CD14-positive monocyte (primary cell): ENCODE data around the gene CFAP299. TPM values are rescaled to one million over a fixed set of nuclear protein-coding genes. Genes with fewer than 3 reads are reported as not detected.

Source experiments
- DNase-seq, 3 donors: peaks; one replicate each; pipeline ENCODE4 v3.0.0-alpha.2; 2011 to 2022
- H2AFZ ChIP-seq: 2 replicates; pipeline ENCODE4 v1.6.0; 2012; ENCODE audit warnings: mild to moderate bottlenecking, low read depth, low read length, inconsistent platforms; ENCODE audit not compliant: insufficient read depth, poor library complexity, severe bottlenecking
- H3K27ac ChIP-seq, 2 donors: 1 replicate in 1 of 2; 2 replicates in 1 of 2; pipeline ENCODE4 v1.5.1; 2012 to 2013; ENCODE audit warnings: low read length in 2 of 2, control low read depth in 1 of 2, inconsistent platforms in 1 of 2, low read depth in 1 of 2, mild to moderate bottlenecking in 1 of 2
- H3K27me3 ChIP-seq, 2 donors: one replicate each; pipeline versions ENCODE4 v1.6.0 to v1.6.1; 2011 to 2013; ENCODE audit warnings: low read length in 2 of 2; ENCODE audit not compliant: control insufficient read depth in 2 of 2, insufficient read depth in 2 of 2
- H3K36me3 ChIP-seq, 2 donors: replicated peaks in 1 of 2; 1 replicate in 1 of 2; 2 replicates in 1 of 2; pipeline versions ENCODE4 v1.5.1 to v1.6.1; 2012 to 2013; ENCODE audit warnings: low read length in 2 of 2, control low read depth in 1 of 2, inconsistent platforms in 1 of 2, mild to moderate bottlenecking in 1 of 2; ENCODE audit not compliant: insufficient read depth in 2 of 2, control insufficient read depth in 1 of 2
- H3K4me1 ChIP-seq, 2 donors: 1 replicate in 1 of 2; 2 replicates in 1 of 2; pipeline versions ENCODE4 v1.5.1 to v1.6.1; 2012 to 2013; ENCODE audit warnings: low read length in 2 of 2, control low read depth in 1 of 2, inconsistent platforms in 1 of 2, mild to moderate bottlenecking in 1 of 2, moderate library complexity in 1 of 2; ENCODE audit not compliant: insufficient read depth in 2 of 2, control insufficient read depth in 1 of 2
- H3K4me2 ChIP-seq: replicated peaks from 2 replicates; pipeline ENCODE3; 2012; ENCODE audit warnings: low read length, moderate library complexity, mild to moderate bottlenecking; ENCODE audit not compliant: poor library complexity, severe bottlenecking; ENCODE audit errors: extremely low read depth
- H3K4me3 ChIP-seq, 3 experiments: fragments of 200-600 bp in 1 of 3; sonication (generic) in 1 of 3; replicated peaks in 1 of 3; 1 replicate in 2 of 3; 2 replicates in 1 of 3; pipeline ENCODE4 v1.5.1; 2011 to 2013; ENCODE audit warnings: low read length in 3 of 3, mild to moderate bottlenecking in 3 of 3, control low read depth in 2 of 3, low read depth in 2 of 3, inconsistent platforms in 1 of 3, moderate library complexity in 1 of 3
- H3K79me2 ChIP-seq: 2 replicates; pipeline ENCODE4 v1.6.0; 2012; ENCODE audit warnings: mild to moderate bottlenecking, control low read depth, inconsistent platforms, low read length, moderate library complexity; ENCODE audit not compliant: insufficient read depth
- H3K9ac ChIP-seq: 2 replicates; pipeline ENCODE4 v1.6.0; 2017; ENCODE audit warnings: low read length, mild to moderate bottlenecking; ENCODE audit not compliant: insufficient read depth, poor library complexity, severe bottlenecking
- H3K9me3 ChIP-seq, 2 donors: replicated peaks in 1 of 2; 1 replicate in 1 of 2; 2 replicates in 1 of 2; pipeline versions ENCODE4 v1.5.1 to v1.6.1; 2012 to 2013; ENCODE audit warnings: low read length in 2 of 2, control low read depth in 1 of 2; ENCODE audit not compliant: control insufficient read depth in 1 of 2, insufficient read depth in 1 of 2
- H4K20me1 ChIP-seq: 2 replicates; pipeline ENCODE4 v1.6.0; 2012; ENCODE audit warnings: mild to moderate bottlenecking, low read length, control low read depth, moderate library complexity; ENCODE audit not compliant: insufficient read depth
- H3K27ac Mint-ChIP-seq, 7 donors: one replicate each; pipeline ENCODE4 v1.8.0; 2020; ENCODE audit warnings: mild to moderate bottlenecking in 7 of 7, mixed read lengths in 7 of 7, moderate library complexity in 6 of 7, inconsistent platforms in 2 of 7
- H3K27me3 Mint-ChIP-seq, 3 donors: one replicate each; pipeline ENCODE4 v1.8.0; 2021 to 2022; ENCODE audit warnings: low read depth in 3 of 3, mild to moderate bottlenecking in 3 of 3, mixed read lengths in 3 of 3, moderate library complexity in 3 of 3, inconsistent platforms in 1 of 3
- H3K36me3 Mint-ChIP-seq, 2 donors: one replicate each; pipeline ENCODE4 v1.8.0; 2020; ENCODE audit warnings: mixed read lengths in 2 of 2, inconsistent platforms in 1 of 2, mild to moderate bottlenecking in 1 of 2
- H3K4me1 Mint-ChIP-seq: one replicate; pipeline ENCODE4 v1.8.0; 2020; ENCODE audit warnings: mild to moderate bottlenecking, mixed read lengths
- H3K4me3 Mint-ChIP-seq, 2 donors: one replicate each; pipeline ENCODE4 v1.8.0; 2020; ENCODE audit warnings: mild to moderate bottlenecking in 2 of 2, mixed read lengths in 2 of 2, moderate library complexity in 1 of 2
- H3K9me3 Mint-ChIP-seq, 7 donors: one replicate each; pipeline ENCODE4 v1.8.0; 2020 to 2022; ENCODE audit warnings: mixed read lengths in 7 of 7, mild to moderate bottlenecking in 6 of 7, moderate library complexity in 6 of 7, inconsistent platforms in 2 of 7
- CTCF ChIP-seq: fragments of 200-600 bp; IDR thresholded peaks from one replicate; pipeline ENCODE4 v1.8.0; 2022; ENCODE audit warnings: antibody characterized with exemption, mild to moderate bottlenecking
- WGBS: methylation state at CpG from one replicate; pipeline ENCODE4 v1.1.5; 2013; ENCODE audit warnings: missing lambda C conversion rate; ENCODE audit not compliant: insufficient coverage; 5-methylcytosine and 5-hydroxymethylcytosine counted together
- intact Hi-C, 2 donors: fragments of 100-400 bp; cut with micrococcal nuclease; formaldehyde crosslinking; loops; one replicate each; pipeline versions ENCODE4 v1.15.0 to v1.15.1; 2023
- polyA plus RNA-seq, 3 donors: library from polyadenylated mRNA; depleted of rRNA in 1 of 3; unstranded in 2 of 3; stranded (reverse) in 1 of 3; fragments of 300-500 nt in 2 of 3; fragments of >200 nt in 1 of 3; fragmentation: Illumina TruSeq in 2 of 3; gene quantifications; 1 replicate in 2 of 3; 2 replicates in 1 of 3; pipeline ENCODE4 v1.2.3, GENCODE V29; 2012 to 2021

Gene CFAP299
- polyA plus RNA-seq, 3 donors = not detected

- Histone ChIP-seq H3K36me3 (no peaks in the 10 kb centered on the region), H3K27me3 (no peaks in the 10 kb centered on the region), H3K9me3 (peaks cover 0 to 9% of the 10 kb centered on the region in 2 donors), H3K4me3 (no peak overlapping the region), H4K20me1 (no peaks in the 10 kb centered on the region), H3K79me2 (no peaks in the 10 kb centered on the region), H3K27ac (no peak overlapping the region), H3K9ac (no peak overlapping the region), H2AFZ (no peak overlapping the region), H3K4me1 (no peaks in the 10 kb centered on the region), H3K4me2 (no peak overlapping the region)
- Mint-ChIP-seq H3K27me3 (no peaks in the 10 kb centered on the region), H3K4me3 (no peak overlapping the region), H3K4me1 (no peaks in the 10 kb centered on the region), H3K27ac (no peak overlapping the region), H3K36me3 (no peaks in the 10 kb centered on the region), H3K9me3 (peaks cover 0 to 12% (median 5%) of the 10 kb centered on the region in 7 donors)
- TF ChIP-seq CTCF = no peak
- 100% methylated on average over 1 of the region's 2 CpGs for WGBS
- intact Hi-C loops = no loop called here
- no peak for DNase-seq
Measured at GRCh38 chr4:80371046-80371445, 35.5 kb downstream of the CFAP299 start.

GRCh38 chr4:80374180-80374579 is 38.6 kb downstream of the CFAP299 start:
- Mint-ChIP-seq H3K9me3 (peaks cover 0 to 14% (median 7%) of the 10 kb centered on the region in 7 donors), H3K4me1 (no peaks in the 10 kb centered on the region), H3K27ac (no peak overlapping the region), H3K4me3 (no peak overlapping the region), H3K36me3 (no peaks in the 10 kb centered on the region), H3K27me3 (peaks cover 0 to 3% (median 0%) of the 10 kb centered on the region in 3 donors)
- intact Hi-C loops = no loop called here
- no peaks in the 10 kb centered on the region for H3K4me1 ChIP-seq
- DNase-seq = no peak
- no peak for TF ChIP-seq CTCF
- no peak overlapping the region for H3K9ac ChIP-seq
- H3K36me3 ChIP-seq = no peaks in the 10 kb centered on the region
- no peak overlapping the region for H3K27ac ChIP-seq
- H3K4me2 ChIP-seq = no peak overlapping the region
- no peak overlapping the region for H2AFZ ChIP-seq
- H3K79me2 ChIP-seq = no peaks in the 10 kb centered on the region
- no peak overlapping the region for H3K4me3 ChIP-seq
- no peaks in the 10 kb centered on the region for H3K27me3 ChIP-seq
- H3K9me3 ChIP-seq = peaks cover 0 to 9% of the 10 kb centered on the region in 2 donors
- H4K20me1 ChIP-seq = no peaks in the 10 kb centered on the region
